ENCODE results near the gene TAF4B. TPM values are rescaled to one million over a fixed set of nuclear protein-coding genes. Genes with fewer than 3 reads are reported as not detected.

Gene TAF4B
- total and polyA plus RNA-seq, 2 of the 8 experiments (the other 6 are each of a cell fraction or from before 2014, with no cell fraction given) = 9.3 to 19.8 TPM

DNA sequence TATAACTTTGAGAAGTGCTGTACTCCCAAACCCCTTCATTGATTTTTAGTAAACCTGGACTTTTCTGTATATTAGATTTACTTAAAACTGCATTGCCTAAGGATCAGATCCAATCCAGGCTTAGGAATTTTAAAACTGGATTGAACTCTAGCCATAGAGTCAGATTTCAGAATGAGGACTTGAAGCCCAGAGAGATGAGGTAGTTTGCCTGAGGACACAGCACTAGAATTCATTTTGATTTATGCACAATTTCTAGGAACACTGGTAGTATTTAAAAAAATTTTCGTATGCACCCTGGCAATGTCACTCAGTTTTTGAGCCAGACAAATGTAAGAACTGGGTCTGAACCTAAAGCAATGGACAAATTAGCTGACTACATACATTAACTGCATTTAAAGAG, 177.2 kb downstream of the TAF4B start:
- Histone ChIP-seq H2AFZ (ENCODE audit: low read length) (no peak overlapping the region), H2BK5ac (ENCODE audit: low read depth, low read length) (no peak overlapping the region), H3K4ac (replicated peaks; ENCODE audit: insufficient read length, low read depth, low read length) (no peak overlapping the region), H3K4me3 (ENCODE audit: extremely low read depth in 1 of 4, insufficient read depth in 2 of 4, low read depth in 3 of 4, low read length in 4 of 4) (no peak overlapping the region), H3K79me2 (ENCODE audit: control insufficient read depth in 1 of 2, insufficient read depth in 2 of 2, low read length in 2 of 2) (no peaks in the 10 kb centered on the region), H3K9ac (replicated peaks in 1 of 4; ENCODE audit: extremely low read depth in 1 of 4, low read depth in 3 of 4, low read length in 3 of 4) (no peak overlapping the region), H2BK15ac (ENCODE audit: low read length) (no peak overlapping the region), H3K79me1 (ENCODE audit: low read depth, low read length) (no peaks in the 10 kb centered on the region), H4K20me1 (replicated peaks in 1 of 2; ENCODE audit: control insufficient read depth in 1 of 2, insufficient read depth in 2 of 2, low read length in 2 of 2) (no peaks in the 10 kb centered on the region), H3K4me1 (replicated peaks in 1 of 4; ENCODE audit: control insufficient read depth in 3 of 4, insufficient read depth in 4 of 4, low read length in 3 of 4) (peaks cover 0 to 4% (median 2%) of the 10 kb centered on the region in 4 experiments; a peak in 2 of 7 replicates), H3K27me3 (replicated peaks in 1 of 4; ENCODE audit: control insufficient read depth in 3 of 4, extremely low read depth in 1 of 4, insufficient read depth in 3 of 4, low read length in 3 of 4) (no peaks in the 10 kb centered on the region), H2BK120ac (replicated peaks; ENCODE audit: low read depth, low read length) (no peak overlapping the region), H4K91ac (replicated peaks; ENCODE audit: insufficient read length, low read length) (no peak overlapping the region), H3K9me3 (ENCODE audit: insufficient read depth in 2 of 2, low read depth in 1 of 2, low read length in 1 of 2) (no peaks in the 10 kb centered on the region), H2BK12ac (ENCODE audit: low read depth, low read length) (no peak overlapping the region), H2BK20ac (ENCODE audit: low read length) (no peak overlapping the region), H3K27ac (ENCODE audit: low read depth, low read length) (no peak overlapping the region), H3K14ac (ENCODE audit: insufficient read length) (no peak overlapping the region), H3K23me2 (ENCODE audit: low read depth, low read length) (no peaks in the 10 kb centered on the region), H3K56ac (replicated peaks; ENCODE audit: insufficient read length, low read depth, low read length) (no peak overlapping the region), H3K18ac (ENCODE audit: extremely low read depth, low read length) (no peak overlapping the region), H2AK5ac (ENCODE audit: low read depth, low read length) (no peak overlapping the region), H4K5ac (ENCODE audit: insufficient read length, low read depth, low read length) (no peak overlapping the region), H3K4me2 (ENCODE audit: insufficient read depth in 1 of 2, low read depth in 2 of 2, low read length in 2 of 2) (no peak overlapping the region), H4K8ac (ENCODE audit: extremely low read depth, insufficient read depth, low read length) (no peak overlapping the region), H3K36me3 (ENCODE audit: control insufficient read depth in 2 of 4, insufficient read depth in 4 of 4, low read length in 3 of 4) (no peaks in the 10 kb centered on the region), H3K23ac (ENCODE audit: insufficient read length) (no peak overlapping the region)
- ChIA-PET POLR2A (ENCODE audit: partially characterized antibody) (no interaction called here), CTCF (ENCODE audit: partially characterized antibody) (no interaction called here)
- FAIRE-seq (no peak), DNase-seq (ENCODE audit: low read depth in 1 of 2, low spot score in 2 of 2) (no peak)
- TF ChIP-seq PHF8 (conservative IDR thresholded peaks at IDR 0.05; ENCODE audit: low read depth, low read length) (no peak), SUZ12 (IDR thresholded peaks at IDR 0.05; ENCODE audit: low read length) (no peak), RBBP5 (IDR thresholded peaks at IDR 0.05; ENCODE audit: borderline replicate concordance, low read depth, low read length) (no peak), GTF2F1 (IDR thresholded peaks at IDR 0.05; ENCODE audit: borderline replicate concordance, low read depth, low read length) (no peak), ATF2 (IDR thresholded peaks at IDR 0.05; ENCODE audit: low read length) (no peak), BACH1 (IDR thresholded peaks at IDR 0.05; ENCODE audit: low read length) (no peak), CREB1 (IDR thresholded peaks at IDR 0.05) (no peak), RNF2 (IDR thresholded peaks at IDR 0.05; ENCODE audit: borderline replicate concordance, low read depth, low read length, missing control alignments, poor library complexity, severe bottlenecking) (no peak), RAD21 (IDR thresholded peaks at IDR 0.05 in 1 of 2, conservative IDR thresholded peaks at IDR 0.05 in 1 of 2; ENCODE audit: low read depth in 2 of 2, low read length in 2 of 2) (no peak), JUN (IDR thresholded peaks at IDR 0.05; ENCODE audit: low read depth, low read length) (no peak)
- WGBS, 2 experiments (ENCODE audit: extremely low coverage in 1 of 2, insufficient coverage in 1 of 2, insufficient read length in 1 of 2, insufficient replicate concordance in 2 of 2, low coverage in 1 of 2, low lambda C conversion rate in 2 of 2, missing lambda C conversion rate in 1 of 2) = 82% methylated on average over 1 of the region's 1 CpG; no CpG with 5 or more reads in 1 of the 2 experiments
